ENCODE measurements around the gene ABHD16A.
"Not testable (repeated sequence)": the region's sequence is repeated elsewhere in the genome, so short reads cannot be mapped to it uniquely, and the experiment has no call there.

ABHD16A gene

GRCh38 chr6:31713991-31714684 is 11.0 kb upstream of the ABHD16A start:
- peak; percentile 99 for DNase-seq

GRCh38 chr6:31713465-31713864 is 10.3 kb upstream of the ABHD16A start:
- peak; percentile 41 for DNase-seq

- peak; percentile 51 for DNase-seq
Observed at GRCh38 chr6:31712296-31712695, 9.2 kb upstream of the ABHD16A start.

GRCh38 chr6:31711233-31711632 is 8.1 kb upstream of the ABHD16A start:
- DNase-seq = peak; percentile 86

- DNase-seq = peak; percentile 69
Observed at GRCh38 chr6:31710523-31711219, 7.5 kb upstream of the ABHD16A start.

GRCh38 chr6:31709157-31709556 is 6.0 kb upstream of the ABHD16A start:
- DNase-seq = not testable (repeated sequence)

GRCh38 chr6:31708224-31708623 is 5.1 kb upstream of the ABHD16A start:
- DNase-seq = no peak

- DNase-seq = no peak
Observed at GRCh38 chr6:31707701-31708100, 4.6 kb upstream of the ABHD16A start.

GRCh38 chr6:31706599-31706998 is 3.5 kb upstream of the ABHD16A start, which contains the start of gene LY6G6F:
Gene LY6G6F, plus strand, starts transcription at chr6:31706866. Its CDS starts 41 bp downstream, at chr6:31706907.
- DNase-seq = no peak

GRCh38 chr6:31705931-31706330 is 2.8 kb upstream of the ABHD16A start:
- DNase-seq = no peak

- DNase-seq = no peak
Observed at GRCh38 chr6:31702405-31702818, 712 bp downstream of the ABHD16A start.

- peak; percentile 77 for DNase-seq
Observed at GRCh38 chr6:31701666-31702404, 1.3 kb downstream of the ABHD16A start.

GRCh38 chr6:31700740-31701401 is 2.3 kb downstream of the ABHD16A start:
- no peak for DNase-seq

GRCh38 chr6:31697555-31697954 is 5.6 kb downstream of the ABHD16A start:
- DNase-seq = peak; percentile 69

- no peak for DNase-seq
Observed at GRCh38 chr6:31693535-31693934, 9.6 kb downstream of the ABHD16A start.

- DNase-seq = no peak
Observed at GRCh38 chr6:31692886-31693285, 10.2 kb downstream of the ABHD16A start.

- DNase-seq = no peak
Observed at GRCh38 chr6:31692353-31692752, 10.8 kb downstream of the ABHD16A start.

GRCh38 chr6:31691564-31692108 is 11.5 kb downstream of the ABHD16A start:
- DNase-seq = no peak

- no peak for DNase-seq
Observed at GRCh38 chr6:31691078-31691463, 12.1 kb downstream of the ABHD16A start.

GRCh38 chr6:31690231-31691077 is 12.7 kb downstream of the ABHD16A start:
- DNase-seq = no peak

GRCh38 chr6:31689249-31690110 is 13.6 kb downstream of the ABHD16A start:
- no peak for DNase-seq

Measured in NCI-H69 (cell line).